GM19397 (cell line): ENCODE results near the gene MIEN1.
"Not testable (repeated sequence)": the region's sequence is repeated elsewhere in the genome, so short reads cannot be mapped to it uniquely, and the experiment has no call there.

Experiments
- ATAC-seq: cut with Tn5 transposase; IDR thresholded peaks from one replicate; pipeline ENCODE4 v1.9.1; 2021; ENCODE audit warnings: mild to moderate bottlenecking, moderate library complexity; ENCODE audit not compliant: unreplicated experiment

MIEN1 gene

DNA sequence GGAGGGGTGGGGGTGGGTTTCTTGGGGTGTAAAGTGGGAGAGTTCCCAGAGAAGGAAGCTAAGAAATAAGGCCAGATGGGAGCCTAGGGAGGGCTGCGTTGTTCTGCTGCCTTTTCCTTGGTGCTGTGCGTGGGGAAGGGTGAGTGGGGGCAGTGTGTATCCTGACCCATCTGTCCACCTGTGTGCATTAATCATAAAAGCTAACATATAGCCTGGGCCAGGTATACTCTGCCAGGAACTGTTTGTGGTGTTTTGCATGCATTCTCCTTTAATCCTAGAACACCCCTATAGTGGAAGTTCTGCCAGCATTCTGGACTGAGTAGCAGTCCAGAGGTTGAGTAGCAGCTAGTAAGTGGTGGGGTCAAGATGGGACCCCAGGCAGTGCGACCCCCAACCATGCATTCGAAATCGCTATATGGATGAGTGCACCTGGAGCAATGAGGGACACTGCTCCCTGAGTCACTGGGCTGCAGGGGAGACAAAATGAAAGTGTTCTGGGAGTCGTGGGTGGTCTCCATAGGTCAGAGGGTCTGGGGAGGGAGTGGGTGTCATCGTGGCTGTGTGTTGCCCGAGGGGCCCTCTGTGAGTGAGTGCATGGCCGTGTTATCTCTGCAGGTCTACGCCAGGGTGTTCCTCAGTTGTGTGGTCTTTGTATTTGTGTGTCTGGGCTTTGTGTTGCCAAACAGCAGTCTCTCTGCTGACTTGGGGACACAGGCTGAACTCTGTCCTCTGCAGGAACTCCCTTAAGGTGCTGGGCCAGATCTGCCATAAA, 29.1 kb downstream of the MIEN1 start:
- no peak for ATAC-seq

GRCh38 chr17:39700148-39700987, 30.0 kb downstream of the MIEN1 start:
- no peak for ATAC-seq

DNA sequence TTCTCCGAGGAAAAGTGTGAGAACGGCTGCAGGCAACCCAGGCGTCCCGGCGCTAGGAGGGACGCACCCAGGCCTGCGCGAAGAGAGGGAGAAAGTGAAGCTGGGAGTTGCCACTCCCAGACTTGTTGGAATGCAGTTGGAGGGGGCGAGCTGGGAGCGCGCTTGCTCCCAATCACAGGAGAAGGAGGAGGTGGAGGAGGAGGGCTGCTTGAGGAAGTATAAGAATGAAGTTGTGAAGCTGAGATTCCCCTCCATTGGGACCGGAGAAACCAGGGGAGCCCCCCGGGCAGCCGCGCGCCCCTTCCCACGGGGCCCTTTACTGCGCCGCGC, 30.5 kb downstream of the MIEN1 start, which contains the start of gene ERBB2:
Gene ERBB2 (plus strand): TSS at position 247 of the 330 bp plus-strand sequence. CDS start 175 bp downstream, outside the sequence.
- ATAC-seq: no peak

GRCh38 chr17:39699157-39699817, 31.0 kb downstream of the MIEN1 start:
- ATAC-seq: not testable (repeated sequence)

- ATAC-seq: no peak
Measured at GRCh38 chr17:39697961-39698360, 32.4 kb downstream of the MIEN1 start.

- no peak for ATAC-seq
Measured at GRCh38 chr17:39696731-39697130, 33.6 kb downstream of the MIEN1 start.

- no peak for ATAC-seq
Measured at GRCh38 chr17:39695089-39695474, 35.2 kb downstream of the MIEN1 start.

- no peak for ATAC-seq
Measured at GRCh38 chr17:39694593-39694992, 35.7 kb downstream of the MIEN1 start.

- no peak for ATAC-seq
Measured at GRCh38 chr17:39688945-39689344, 41.4 kb downstream of the MIEN1 start.

- no peak for ATAC-seq
Measured at GRCh38 chr17:39688475-39688835, 41.9 kb downstream of the MIEN1 start.

DNA sequence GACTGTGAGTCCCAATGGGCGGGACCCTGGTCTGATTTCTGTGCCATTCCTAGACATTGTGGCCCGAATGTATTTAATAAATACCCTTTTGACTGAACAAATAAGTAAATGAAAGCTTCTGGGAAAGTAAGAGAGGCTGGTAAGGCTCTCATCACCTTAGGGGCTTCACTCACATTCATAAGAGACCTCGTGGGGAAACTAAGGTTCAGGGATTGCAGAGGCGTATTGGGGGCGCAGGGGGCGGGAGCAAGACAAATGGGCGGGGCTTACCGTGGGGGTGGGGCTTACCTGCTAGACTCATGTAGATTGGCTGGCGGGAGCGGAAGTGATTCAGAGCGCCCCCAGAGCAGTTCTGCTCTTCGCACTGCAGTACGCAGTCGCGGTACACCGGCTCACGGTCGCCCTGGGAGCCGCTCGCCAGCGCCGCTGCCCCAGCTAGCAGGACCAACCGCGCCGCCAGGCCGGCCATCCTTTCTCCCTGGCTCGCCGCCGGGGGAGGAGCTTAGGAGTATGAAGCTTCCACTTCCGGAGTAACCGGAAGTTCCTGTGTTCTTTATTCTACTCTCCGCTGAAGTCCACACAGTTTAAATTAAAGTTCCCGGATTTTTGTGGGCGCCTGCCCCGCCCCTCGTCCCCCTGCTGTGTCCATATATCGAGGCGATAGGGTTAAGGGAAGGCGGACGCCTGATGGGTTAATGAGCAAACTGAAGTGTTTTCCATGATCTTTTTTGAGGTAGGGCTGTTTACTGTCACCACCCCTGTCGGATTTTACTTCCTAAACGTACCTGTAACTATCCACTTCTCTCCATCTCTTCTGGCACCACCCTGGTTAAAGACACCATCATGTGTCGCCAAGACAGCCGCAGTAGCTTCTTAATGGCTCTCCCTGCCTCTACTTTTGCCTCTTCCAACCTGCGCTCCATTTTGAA, 42.5 kb downstream of the MIEN1 start, which contains the start of gene PGAP3:
Gene PGAP3 (minus strand): TSS at position 512 of the 929 bp plus-strand sequence. CDS start 43 bp downstream, at position 469.
- ATAC-seq: peak; percentile 88

- no peak for ATAC-seq
Measured at GRCh38 chr17:39687101-39687545, 43.2 kb downstream of the MIEN1 start.

DNA sequence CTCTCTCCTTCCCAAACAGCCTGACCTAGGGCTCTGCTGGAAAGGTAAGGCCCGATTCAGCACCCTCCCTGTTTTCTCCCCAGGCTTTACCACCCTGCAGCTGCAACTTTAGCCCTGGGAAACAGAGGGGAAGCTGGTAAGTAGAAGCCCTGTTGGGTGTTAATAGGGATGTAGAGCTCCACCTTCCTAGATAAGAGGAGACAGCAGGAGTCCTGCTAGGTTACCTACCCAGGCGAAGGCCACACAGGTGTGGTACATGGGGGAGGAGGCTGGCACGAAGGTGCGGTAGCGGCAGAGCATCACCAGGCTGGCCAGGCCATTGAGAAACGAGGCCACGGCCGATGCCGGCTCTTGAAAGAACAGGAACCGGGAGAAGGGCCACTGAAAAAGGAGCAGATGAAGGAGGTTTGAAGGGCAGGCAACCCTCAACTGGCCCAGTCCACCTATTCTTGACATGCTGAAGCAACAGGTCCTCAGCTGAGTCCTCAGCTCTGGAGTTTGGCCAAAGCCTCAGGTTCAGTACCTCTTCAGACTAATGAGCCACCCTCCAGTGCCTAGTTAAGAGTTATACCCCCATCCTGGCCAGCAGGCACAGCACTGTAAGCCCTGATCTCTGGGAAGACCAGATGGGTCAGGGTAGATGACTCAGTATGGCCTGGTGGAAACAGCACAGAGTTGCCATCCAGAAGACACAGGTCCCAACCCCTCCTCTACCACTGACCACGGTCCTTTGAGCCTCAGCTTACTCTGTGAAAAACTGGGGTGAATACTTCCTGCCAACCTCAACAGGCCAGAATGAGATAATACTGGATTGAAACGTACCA, 45.8 kb downstream of the MIEN1 start:
- ATAC-seq: no peak

DNA sequence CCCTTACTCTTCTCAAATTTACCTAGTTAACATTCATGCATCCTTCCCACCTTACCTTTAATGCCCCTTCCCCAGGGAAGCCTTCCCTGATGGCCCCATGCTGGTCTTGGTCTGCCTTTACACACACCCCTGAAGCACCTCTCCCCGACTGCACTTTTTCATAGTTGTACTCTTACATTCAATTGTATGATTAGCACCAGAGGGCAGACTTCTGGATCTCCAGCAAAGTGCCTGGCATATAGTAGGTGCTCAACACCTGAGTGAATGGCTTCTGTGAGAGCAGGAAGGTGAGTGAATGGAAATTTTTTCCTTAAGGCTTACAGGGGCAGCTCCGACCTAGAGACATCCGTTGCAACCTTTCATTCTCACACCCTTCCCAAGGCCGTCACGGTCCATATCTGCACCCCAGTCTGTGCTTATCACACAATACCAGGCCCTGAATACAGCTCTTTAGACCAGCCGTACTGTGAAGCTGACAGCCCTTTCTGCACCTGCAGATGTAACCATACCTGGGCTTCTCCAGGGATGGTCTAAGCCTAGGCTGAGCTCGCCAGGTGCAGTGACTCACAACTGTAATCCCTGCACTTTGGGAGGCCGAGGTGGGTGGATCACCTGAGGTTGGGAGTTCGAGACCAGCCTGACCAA, 46.9 kb downstream of the MIEN1 start:
- ATAC-seq: no peak

GRCh38 chr17:39679521-39680192, 50.7 kb downstream of the MIEN1 start:
- no peak for ATAC-seq
